Stimulated activated naive CD8-positive, alpha-beta T cell treated with anti-CD3 and anti-CD28 coated beads, Interleukin-15, Interleukin-2, amounts not matched to agents 100 ng/mL and 50 ng/mL, for 24 hours (primary cell): ENCODE results near the gene GALNTL6.
"Not testable (repeated sequence)": the region's sequence is repeated elsewhere in the genome, so short reads cannot be mapped to it uniquely, and the experiment has no call there.

Experiments used
- H3K27ac Mint-ChIP-seq: one replicate; pipeline ENCODE4 v1.8.0; 2021; ENCODE audit warnings: mild to moderate bottlenecking, mixed read lengths
- H3K27me3 Mint-ChIP-seq: one replicate; pipeline ENCODE4 v1.8.0; 2021; ENCODE audit warnings: mixed read lengths
- H3K36me3 Mint-ChIP-seq: one replicate; pipeline ENCODE4 v1.8.0; 2021; ENCODE audit warnings: low read depth, mixed read lengths
- H3K4me1 Mint-ChIP-seq: one replicate; pipeline ENCODE4 v1.8.0; 2021; ENCODE audit warnings: low read depth, mixed read lengths
- H3K4me3 Mint-ChIP-seq: one replicate; pipeline ENCODE4 v1.8.0; 2021; ENCODE audit warnings: mild to moderate bottlenecking, mixed read lengths
- H3K9me3 Mint-ChIP-seq: one replicate; pipeline ENCODE4 v1.8.0; 2021; ENCODE audit warnings: mixed read lengths

GALNTL6 gene

GRCh38 chr4:173012608-173013007, 1199.4 kb downstream of the GALNTL6 start:
- no peaks in the 10 kb centered on the region for H3K9me3 Mint-ChIP-seq
- H3K36me3 Mint-ChIP-seq = no peaks in the 10 kb centered on the region
- H3K4me1 Mint-ChIP-seq = no peaks in the 10 kb centered on the region
- no peak overlapping the region for H3K4me3 Mint-ChIP-seq
- H3K27me3 Mint-ChIP-seq = peaks cover 3% of the 10 kb centered on the region
- no peak overlapping the region for H3K27ac Mint-ChIP-seq

- peaks cover 3% of the 10 kb centered on the region for H3K27me3 Mint-ChIP-seq
Measured at GRCh38 chr4:173013232-173013930, 1200.2 kb downstream of the GALNTL6 start.

GRCh38 chr4:173014113-173014558, 1200.9 kb downstream of the GALNTL6 start:
- Mint-ChIP-seq H3K4me1 (no peaks in the 10 kb centered on the region), H3K27me3 (peaks cover 3% of the 10 kb centered on the region), H3K27ac (no peak overlapping the region), H3K9me3 (no peaks in the 10 kb centered on the region), H3K36me3 (no peaks in the 10 kb centered on the region), H3K4me3 (no peak overlapping the region)

More at GRCh38 chr4:173013232-173013930, 1200.2 kb downstream of the GALNTL6 start:
- Mint-ChIP-seq H3K9me3 (no peaks in the 10 kb centered on the region), H3K27ac (no peak overlapping the region), H3K4me3 (no peak overlapping the region), H3K4me1 (no peaks in the 10 kb centered on the region), H3K36me3 (no peaks in the 10 kb centered on the region)

GRCh38 chr4:173014836-173015235, 1201.6 kb downstream of the GALNTL6 start:
- Mint-ChIP-seq H3K36me3 (no peaks in the 10 kb centered on the region), H3K27ac (no peak overlapping the region), H3K9me3 (no peaks in the 10 kb centered on the region), H3K27me3 (peaks cover 3% of the 10 kb centered on the region), H3K4me3 (no peak overlapping the region), H3K4me1 (no peaks in the 10 kb centered on the region)

- Mint-ChIP-seq H3K27ac (no peak overlapping the region), H3K9me3 (no peaks in the 10 kb centered on the region), H3K36me3 (no peaks in the 10 kb centered on the region), H3K4me3 (no peak overlapping the region), H3K27me3 (no peaks in the 10 kb centered on the region), H3K4me1 (no peaks in the 10 kb centered on the region)
Measured at GRCh38 chr4:173017802-173018201, 1204.6 kb downstream of the GALNTL6 start.

GRCh38 chr4:173018446-173018845, 1205.2 kb downstream of the GALNTL6 start:
- H3K27ac Mint-ChIP-seq = no peak overlapping the region
- H3K4me1 Mint-ChIP-seq = no peaks in the 10 kb centered on the region
- no peaks in the 10 kb centered on the region for H3K9me3 Mint-ChIP-seq
- H3K4me3 Mint-ChIP-seq = no peak overlapping the region
- H3K36me3 Mint-ChIP-seq = no peaks in the 10 kb centered on the region
- no peaks in the 10 kb centered on the region for H3K27me3 Mint-ChIP-seq

GRCh38 chr4:173019664-173020063, 1206.5 kb downstream of the GALNTL6 start:
- no peaks in the 10 kb centered on the region for H3K4me1 Mint-ChIP-seq
- no peaks in the 10 kb centered on the region for H3K27me3 Mint-ChIP-seq
- H3K36me3 Mint-ChIP-seq = no peaks in the 10 kb centered on the region
- H3K9me3 Mint-ChIP-seq = no peaks in the 10 kb centered on the region
- H3K27ac Mint-ChIP-seq = no peak overlapping the region
- no peak overlapping the region for H3K4me3 Mint-ChIP-seq

- H3K27me3 Mint-ChIP-seq, H3K4me1 Mint-ChIP-seq, H3K9me3 Mint-ChIP-seq, H3K4me3 Mint-ChIP-seq, H3K27ac Mint-ChIP-seq, H3K36me3 Mint-ChIP-seq: not testable (repeated sequence)
Measured at GRCh38 chr4:173021746-173022573, 1208.8 kb downstream of the GALNTL6 start.

GRCh38 chr4:173024203-173024602, 1211.0 kb downstream of the GALNTL6 start:
- H3K4me1 Mint-ChIP-seq = peaks cover 4% of the 10 kb centered on the region

GRCh38 chr4:173025131-173025530, 1211.9 kb downstream of the GALNTL6 start:
- Mint-ChIP-seq H3K27ac (no peak overlapping the region), H3K36me3 (no peaks in the 10 kb centered on the region), H3K4me1 (peaks cover 4% of the 10 kb centered on the region), H3K4me3 (no peak overlapping the region), H3K27me3 (no peaks in the 10 kb centered on the region), H3K9me3 (no peaks in the 10 kb centered on the region)

More at GRCh38 chr4:173024203-173024602, 1211.0 kb downstream of the GALNTL6 start:
- H3K9me3 Mint-ChIP-seq = no peaks in the 10 kb centered on the region
- H3K27ac Mint-ChIP-seq = no peak overlapping the region
- no peaks in the 10 kb centered on the region for H3K36me3 Mint-ChIP-seq
- no peak overlapping the region for H3K4me3 Mint-ChIP-seq
- no peaks in the 10 kb centered on the region for H3K27me3 Mint-ChIP-seq

GRCh38 chr4:173037242-173037641, 1224.0 kb downstream of the GALNTL6 start:
- no peak overlapping the region for H3K4me3 Mint-ChIP-seq
- H3K27ac Mint-ChIP-seq = no peak overlapping the region
- H3K4me1 Mint-ChIP-seq = no peaks in the 10 kb centered on the region
- no peaks in the 10 kb centered on the region for H3K9me3 Mint-ChIP-seq
- H3K36me3 Mint-ChIP-seq = no peaks in the 10 kb centered on the region
- H3K27me3 Mint-ChIP-seq = no peaks in the 10 kb centered on the region

- Mint-ChIP-seq H3K9me3 (no peaks in the 10 kb centered on the region), H3K27ac (no peak overlapping the region), H3K36me3 (no peaks in the 10 kb centered on the region), H3K4me3 (no peak overlapping the region), H3K4me1 (no peaks in the 10 kb centered on the region), H3K27me3 (peaks cover 5% of the 10 kb centered on the region)
Measured at GRCh38 chr4:173038192-173038896, 1225.1 kb downstream of the GALNTL6 start.

- Mint-ChIP-seq H3K4me3 (no peak overlapping the region), H3K4me1 (no peaks in the 10 kb centered on the region), H3K27me3 (peaks cover 9% of the 10 kb centered on the region), H3K9me3 (no peaks in the 10 kb centered on the region), H3K27ac (no peak overlapping the region), H3K36me3 (no peaks in the 10 kb centered on the region)
Measured at GRCh38 chr4:173039617-173040577, 1226.7 kb downstream of the GALNTL6 start.

GRCh38 chr4:173041482-173041881, 1228.3 kb downstream of the GALNTL6 start:
- Mint-ChIP-seq H3K4me3 (no peak overlapping the region), H3K9me3 (no peaks in the 10 kb centered on the region), H3K27me3 (peaks cover 9% of the 10 kb centered on the region), H3K36me3 (no peaks in the 10 kb centered on the region), H3K27ac (no peak overlapping the region), H3K4me1 (no peaks in the 10 kb centered on the region)
